Left ventricle myocardium superior (tissue), 1 donor: ENCODE measurements around the gene SOCS7. TPM values are rescaled to one million over a fixed set of nuclear protein-coding genes. Genes with fewer than 3 reads are reported as not detected.

Source experiments
- ATAC-seq: fragments of 200-7000 bp; cut with Tn5 transposase; one replicate; pipeline ENCODE4 v1.9.1; 2020; ENCODE audit warnings: mild to moderate bottlenecking, moderate library complexity
- DNase-seq: peaks from one replicate; pipeline ENCODE4 v3.0.0-alpha.2; 2020
- intact Hi-C: fragments of 100-400 bp; cut with micrococcal nuclease; formaldehyde crosslinking; loops from one replicate; pipeline ENCODE4 v1.11.0; 2022
- total RNA-seq: library from RNA; stranded (reverse); fragmentation: NEBNext Ultra II Directional; extraction: Animal tissue kit (Norgen Biotek cat#: 25700); gene quantifications from one replicate; pipeline ENCODE4 v1.2.1, GENCODE V29; 2021
- donor health status: DM: no; HTN: yes; CAD: no; lungs with severe emphysema.

Gene SOCS7
- total RNA-seq, 1 donor from 2014 or later = 15.2 TPM

GRCh38 chr17:38357486-38358123 lies 6.0 kb downstream of the SOCS7 start:
- intact Hi-C loops = no loop called here
- no peak for DNase-seq
- peak; percentile 25 for ATAC-seq

- ATAC-seq (peak; percentile 50), DNase-seq (no peak)
- intact Hi-C loops = no loop called here
Observed at GRCh38 chr17:38358586-38359513, 7.2 kb downstream of the SOCS7 start.

DNA sequence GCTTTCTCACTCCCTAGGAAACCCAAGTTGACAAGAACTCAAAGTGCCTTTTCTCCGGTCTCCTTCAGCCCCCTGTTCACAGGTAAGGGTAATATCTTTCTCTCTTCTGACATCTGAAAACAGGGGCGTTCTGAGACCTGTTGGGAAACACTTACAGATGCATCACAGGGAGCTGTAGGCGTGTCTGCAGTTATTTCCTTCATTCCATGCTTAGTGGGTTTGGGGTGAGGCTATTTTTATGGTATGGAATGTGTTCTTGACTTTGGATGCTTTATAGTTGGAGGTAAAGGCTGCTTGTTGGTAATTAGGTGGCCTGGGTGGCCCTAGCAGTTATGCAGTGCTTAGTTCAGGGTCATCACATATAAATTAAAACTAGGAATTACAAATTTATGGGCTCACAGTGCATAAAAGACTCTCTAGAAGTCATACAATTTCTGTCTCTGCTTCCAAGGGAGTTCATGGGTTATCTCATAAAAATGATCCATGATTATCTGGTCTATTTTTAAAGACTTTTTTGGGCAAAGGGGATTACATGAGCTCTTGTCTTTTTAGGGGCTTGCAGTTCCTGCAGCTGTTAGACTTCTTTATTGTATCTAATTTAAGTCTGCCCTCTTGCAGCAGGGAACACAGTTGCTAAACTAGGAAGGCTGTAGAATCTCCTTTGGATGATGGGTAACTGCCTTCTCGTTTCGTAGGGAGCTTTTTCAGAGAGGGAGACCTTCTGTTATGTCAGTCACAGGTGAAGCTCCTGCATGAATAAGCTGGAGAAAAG lies 10.2 kb downstream of the SOCS7 start:
- no peak for ATAC-seq
- intact Hi-C loops = no loop called here
- no peak for DNase-seq

DNA sequence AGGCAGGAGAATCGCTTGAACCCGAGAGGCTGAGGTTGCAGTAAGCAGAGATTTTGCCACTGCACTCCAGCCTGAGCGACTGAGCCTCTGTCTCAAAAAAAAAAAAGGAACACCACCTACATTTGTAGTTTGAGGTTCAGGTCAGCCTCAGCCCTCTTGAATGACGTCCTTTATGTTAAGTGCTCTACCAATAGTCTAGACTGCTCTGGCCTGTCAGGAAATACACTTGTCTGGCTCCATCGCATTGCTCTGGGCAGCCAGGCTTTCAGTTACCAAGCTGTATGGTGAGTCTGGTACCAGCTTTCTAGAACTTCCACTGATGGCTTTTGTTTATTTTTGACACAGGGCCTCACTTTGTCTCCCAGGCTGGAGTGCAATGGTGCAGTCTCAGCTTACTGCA lies 11.4 kb downstream of the SOCS7 start:
- intact Hi-C loops = no loop called here
- DNase-seq = no peak
- ATAC-seq = no peak

DNA sequence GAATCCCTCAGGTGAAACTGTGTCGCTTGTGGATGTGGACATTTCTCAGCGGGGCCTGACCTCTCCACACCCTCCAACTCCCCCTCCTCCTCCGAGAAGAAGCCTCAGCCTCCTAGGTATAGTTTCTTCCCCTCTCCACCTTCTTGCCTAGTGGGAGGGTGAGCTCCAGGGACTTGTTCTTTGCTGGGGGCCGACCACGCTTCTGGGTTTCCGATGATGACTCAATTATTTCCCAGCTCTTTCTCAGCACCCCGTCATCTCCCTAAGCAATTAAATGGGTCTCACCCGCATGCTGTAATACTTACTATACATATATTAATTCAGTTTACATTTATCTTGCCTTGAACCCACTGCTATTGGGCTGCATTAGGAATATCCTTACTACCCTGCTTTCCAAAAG lies 13.1 kb downstream of the SOCS7 start:
- ATAC-seq = no peak
- DNase-seq = no peak
- intact Hi-C loops = no loop called here

DNA sequence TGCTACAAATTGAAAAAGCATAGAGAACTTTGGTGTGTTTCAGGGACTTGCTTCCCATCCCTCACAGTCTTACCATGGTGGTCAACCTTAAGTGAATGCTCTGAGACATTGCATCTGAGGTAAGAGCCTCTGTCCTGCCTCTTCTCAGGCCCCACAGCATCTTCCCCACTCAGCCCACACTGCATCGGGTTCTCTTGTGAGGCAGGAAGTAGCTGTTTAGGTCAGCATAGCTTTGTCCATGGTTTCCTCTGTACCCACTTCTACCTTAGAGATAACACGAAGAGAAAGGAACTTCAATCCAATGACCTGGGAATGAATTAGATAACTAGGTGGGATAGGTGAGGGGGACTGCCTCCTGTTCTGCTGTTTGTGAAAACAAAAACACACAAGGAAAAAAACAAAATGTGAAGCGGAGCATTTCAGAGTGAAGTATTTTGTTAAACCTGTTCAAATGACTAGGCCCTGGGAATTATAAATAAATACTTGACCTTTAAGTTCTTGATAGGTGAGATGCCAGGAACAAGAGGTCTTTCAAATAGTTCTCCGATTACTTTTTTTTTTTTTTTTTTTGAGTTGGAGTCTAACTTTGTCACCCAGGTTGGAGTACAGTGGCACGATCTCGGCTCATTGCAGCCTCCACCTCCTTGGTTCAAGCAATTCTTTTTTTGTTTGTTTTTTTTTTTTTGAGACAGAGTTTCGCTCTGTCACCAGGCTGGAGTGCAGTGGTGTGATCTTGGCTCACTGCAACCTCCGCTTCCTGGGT lies 17.7 kb downstream of the SOCS7 start:
- ATAC-seq (peak; percentile 33), DNase-seq (no peak)
- intact Hi-C loops = no loop called here

- ATAC-seq = no peak
- DNase-seq = no peak
- intact Hi-C loops = no loop called here
Observed at GRCh38 chr17:38379448-38379847, 27.8 kb downstream of the SOCS7 start.

GRCh38 chr17:38395090-38395489 lies 43.4 kb downstream of the SOCS7 start:
- intact Hi-C loops = no loop called here
- ATAC-seq (no peak), DNase-seq (no peak)

GRCh38 chr17:38397227-38397626 lies 45.6 kb downstream of the SOCS7 start:
- intact Hi-C loops = no loop called here
- peak; percentile 89 for ATAC-seq

GRCh38 chr17:38400286-38400685 lies 48.6 kb downstream of the SOCS7 start:
- intact Hi-C loops = no loop called here

More at GRCh38 chr17:38397227-38397626, 45.6 kb downstream of the SOCS7 start:
- DNase-seq = peak; percentile 61

DNA sequence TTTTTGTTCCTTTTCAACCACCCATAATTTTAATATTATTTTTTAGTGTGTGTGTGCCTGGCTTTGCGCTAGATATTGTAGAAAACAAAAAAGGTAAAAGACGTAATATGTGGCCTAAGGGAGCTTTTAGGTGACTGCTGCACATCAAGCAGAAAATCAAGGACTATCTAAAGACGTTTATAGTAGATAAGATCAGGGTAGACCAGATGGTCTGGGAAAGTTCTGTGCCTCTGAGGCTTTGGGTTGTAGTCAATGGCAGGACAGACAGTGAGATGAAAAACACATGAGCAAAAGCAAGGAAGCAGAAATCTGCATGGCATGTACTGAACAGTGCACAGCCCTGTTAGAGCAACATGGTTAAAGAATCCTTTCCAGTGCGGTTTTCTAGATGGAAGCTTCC lies 49.8 kb downstream of the SOCS7 start:
- intact Hi-C loops = no loop called here

More at GRCh38 chr17:38400286-38400685, 48.6 kb downstream of the SOCS7 start:
- DNase-seq (no peak), ATAC-seq (no peak)

DNA sequence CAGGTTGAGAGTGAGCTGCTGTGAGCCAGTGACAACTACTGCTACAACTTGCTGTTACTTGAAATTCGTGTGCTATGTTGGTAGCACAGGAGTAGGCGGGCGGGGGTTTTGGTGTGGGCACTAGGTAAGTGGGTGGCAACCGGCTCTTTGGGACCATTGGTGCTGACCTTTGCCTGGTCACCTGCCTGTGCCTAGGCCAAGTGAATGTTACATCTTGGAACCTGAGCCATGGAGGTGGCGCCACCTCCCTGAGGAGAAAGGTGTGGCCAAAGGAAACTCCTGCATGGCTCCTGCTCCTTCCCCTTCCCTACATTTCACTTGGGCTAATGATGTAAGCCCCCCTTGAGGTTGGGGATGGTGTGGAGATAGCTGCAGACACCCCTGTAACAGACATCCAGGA lies 51.3 kb downstream of the SOCS7 start:
- no peak for ATAC-seq
- intact Hi-C loops = no loop called here
- no peak for DNase-seq

More for the DNA sequence above, 49.8 kb downstream of the SOCS7 start:
- ATAC-seq (no peak), DNase-seq (no peak)

DNA sequence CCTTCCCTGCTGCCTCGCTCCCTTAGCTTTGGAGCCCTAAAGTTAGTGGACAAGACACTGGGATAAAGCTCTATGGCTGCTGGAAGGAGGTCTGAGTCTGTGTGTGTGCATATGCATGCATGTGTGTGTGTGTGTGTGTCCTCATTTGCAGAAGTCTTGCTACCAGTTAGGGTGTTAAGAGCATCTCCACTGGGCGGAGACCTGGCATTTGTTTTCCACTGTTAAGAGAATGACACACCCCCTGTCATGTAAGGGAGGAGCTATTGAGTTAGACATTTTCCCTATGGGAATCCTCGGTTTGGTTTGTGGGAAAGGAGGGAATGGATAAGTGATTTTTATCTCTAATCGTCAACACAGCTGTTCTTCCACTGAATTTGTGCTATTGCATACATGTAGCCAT lies 51.8 kb downstream of the SOCS7 start:
- peak; percentile 56 for ATAC-seq

GRCh38 chr17:38404174-38404943 lies 52.7 kb downstream of the SOCS7 start:
- DNase-seq = no peak
- no peak for ATAC-seq
- intact Hi-C loops = no loop called here

More for the DNA sequence above, 51.8 kb downstream of the SOCS7 start:
- DNase-seq = no peak
- intact Hi-C loops = no loop called here

GRCh38 chr17:38405654-38406053 lies 54.0 kb downstream of the SOCS7 start:
- DNase-seq = no peak
- intact Hi-C loops = no loop called here
- no peak for ATAC-seq

DNA sequence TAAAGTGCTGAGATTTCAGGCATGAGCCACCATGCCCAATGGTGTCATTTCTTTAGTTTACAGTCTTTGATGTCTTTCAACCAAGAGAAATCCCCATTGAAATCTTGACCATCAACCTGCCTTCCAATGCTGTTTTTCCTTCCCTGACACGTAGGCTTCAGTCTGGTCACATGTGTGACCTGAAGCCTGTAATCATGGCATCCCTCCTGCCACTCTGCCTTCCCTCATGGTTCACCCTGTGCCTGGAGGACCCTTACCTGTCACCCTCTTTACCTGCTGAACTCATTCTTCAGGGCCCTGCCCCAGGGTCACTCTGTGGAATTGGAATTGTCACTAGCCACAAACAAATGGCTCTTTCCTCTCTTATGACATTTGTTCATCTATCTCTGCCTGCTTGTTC lies 58.6 kb downstream of the SOCS7 start:
- intact Hi-C loops = no loop called here
- DNase-seq (no peak), ATAC-seq (no peak)

DNA sequence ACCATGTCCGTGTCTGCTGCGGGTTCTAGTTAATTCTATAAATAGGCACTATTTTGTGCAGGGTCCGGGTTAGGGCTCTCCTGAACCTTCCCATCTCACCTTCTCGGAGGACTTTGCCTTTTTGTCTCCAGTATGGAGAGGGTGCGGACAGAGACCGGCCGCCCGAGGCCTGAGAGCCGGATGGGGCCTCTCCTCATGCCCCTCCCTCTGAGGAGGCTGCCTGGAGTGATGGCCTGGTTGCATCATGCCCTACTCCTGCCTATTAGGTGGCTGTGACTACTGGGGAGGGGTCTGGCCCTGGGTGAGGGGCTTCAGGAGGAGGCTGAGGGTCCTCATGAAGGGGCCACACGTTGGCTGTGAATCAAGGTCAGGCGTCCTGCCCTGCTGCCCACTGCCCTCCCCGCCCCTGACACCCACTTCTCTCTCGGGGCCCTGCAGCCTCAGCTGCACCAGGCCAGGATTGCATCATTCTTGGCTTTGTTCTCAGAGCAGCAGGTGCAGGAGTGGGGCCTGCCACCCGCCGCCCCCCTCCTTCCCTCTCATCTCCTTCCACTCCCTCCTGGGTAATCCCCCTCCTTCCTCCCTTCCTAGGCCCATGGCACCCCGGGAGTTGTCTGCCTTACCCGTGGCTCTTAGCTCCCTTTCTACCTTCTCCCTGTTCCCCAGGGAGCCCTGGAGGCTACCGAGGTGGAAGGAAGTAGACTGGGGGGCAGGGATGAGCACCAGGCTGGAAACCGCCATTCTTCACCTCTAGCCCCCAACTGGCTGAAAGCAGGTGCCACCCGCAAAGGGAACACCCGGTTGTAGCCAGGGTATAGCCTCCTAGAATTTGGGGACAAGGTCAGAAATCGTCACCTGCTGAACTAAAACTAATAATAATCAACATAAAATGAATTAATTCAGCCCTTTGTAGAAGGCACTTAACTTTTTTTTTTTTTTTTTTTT lies 63.9 kb downstream of the SOCS7 start:
- ATAC-seq = peak; percentile 56
- DNase-seq = no peak
- intact Hi-C loops = loop anchor here (1.0 kb wide), 1 partner anchor 66 kb away; no protein-coding TSS in a partner anchor
